Neural cell (in vitro differentiated cells): ENCODE data around the gene ICA1.

Experiments used
- CTCF ChIP-seq: fragments of 450-650 bp; IDR thresholded peaks from 2 replicates; pipeline ENCODE4 v1.5.1; 2014; ENCODE audit warnings: antibody characterized with exemption, mild to moderate bottlenecking, moderate library complexity; ENCODE audit not compliant: poor library complexity, severe bottlenecking
- EP300 ChIP-seq: fragments of 450-650 bp; conservative IDR thresholded peaks from 2 replicates; pipeline ENCODE4 v1.6.1; 2014; ENCODE audit warnings: antibody characterized with exemption, mild to moderate bottlenecking, moderate library complexity; ENCODE audit not compliant: poor library complexity, severe bottlenecking
- EZH2 ChIP-seq: fragments of 200-600, 300-800 bp; shearing (Covaris generic), sonication (generic); IDR thresholded peaks from 2 replicates; pipeline ENCODE4 v1.6.1; 2014; ENCODE audit warnings: antibody characterized with exemption, low read length, borderline replicate concordance, mild to moderate bottlenecking; ENCODE audit not compliant: insufficient read depth, poor library complexity, severe bottlenecking
- POLR2AphosphoS5 ChIP-seq: IDR thresholded peaks from 2 replicates; pipeline ENCODE4 v1.6.1; 2012
- RAD21 ChIP-seq: fragments of 450-650 bp; conservative IDR thresholded peaks from 2 replicates; pipeline ENCODE4 v1.6.1; 2014; ENCODE audit warnings: antibody characterized with exemption, mild to moderate bottlenecking, moderate library complexity

DNA sequence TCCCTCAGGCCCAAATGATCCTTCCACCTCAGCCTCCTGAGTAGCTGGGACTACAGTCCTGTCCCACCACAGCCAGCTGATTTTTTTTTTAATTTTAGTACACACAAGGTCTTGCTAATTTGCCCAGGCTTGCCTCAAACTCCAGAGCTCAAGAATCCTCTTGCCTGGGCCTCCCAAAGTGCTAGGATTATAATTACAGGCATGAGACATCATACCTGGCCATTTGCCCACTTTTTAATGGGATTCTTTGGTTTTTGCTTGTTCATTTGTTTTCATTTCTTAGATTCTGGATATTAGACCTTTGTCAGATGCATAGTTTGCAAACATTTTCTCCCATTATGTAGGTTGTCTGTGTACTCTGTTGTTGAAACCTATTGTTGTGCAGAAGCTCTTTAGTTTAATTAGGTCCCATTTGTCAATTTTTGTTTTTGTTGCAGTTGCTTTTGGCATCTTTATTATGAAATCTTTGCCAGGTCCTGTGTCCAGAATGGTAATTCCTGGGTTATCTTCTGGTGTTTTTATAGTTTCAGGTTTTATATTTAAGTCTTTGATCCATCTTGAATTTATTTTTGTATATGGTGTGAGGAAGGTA, 198.2 kb downstream of the ICA1 start:
- TF ChIP-seq EP300 = no peak
- no peak for TF ChIP-seq CTCF
- TF ChIP-seq POLR2AphosphoS5 = no peak
- no peak for TF ChIP-seq EZH2
- TF ChIP-seq RAD21 = no peak
